NCI-H1436 (cell line): ENCODE measurements around the gene TCF3.

Experiments used
- DNase-seq: peaks from one replicate; lab custom pipeline; 2025; lab: John Stamatoyannopoulos, UW

Gene TCF3

DNA sequence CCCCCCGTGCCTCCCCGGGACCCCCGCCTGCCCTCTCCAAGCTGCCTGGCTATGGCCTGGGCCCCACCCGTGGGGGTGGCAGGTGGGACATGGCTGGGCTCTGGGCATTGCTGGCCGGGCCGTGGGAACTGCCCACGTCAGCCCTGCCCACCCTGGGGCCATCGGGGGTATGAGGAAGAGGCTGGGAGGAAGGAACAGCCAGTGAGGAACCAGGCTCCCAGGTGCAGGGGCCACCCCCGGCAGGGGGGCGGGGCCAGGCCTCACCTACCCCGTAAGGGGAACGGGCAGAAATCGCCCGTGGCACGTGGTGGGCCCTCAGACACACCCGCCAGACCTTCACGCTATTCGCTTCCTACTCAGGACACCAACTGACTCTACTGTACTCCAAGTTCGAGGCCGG, 22.4 kb downstream of the TCF3 start:
- no peak for DNase-seq

DNA sequence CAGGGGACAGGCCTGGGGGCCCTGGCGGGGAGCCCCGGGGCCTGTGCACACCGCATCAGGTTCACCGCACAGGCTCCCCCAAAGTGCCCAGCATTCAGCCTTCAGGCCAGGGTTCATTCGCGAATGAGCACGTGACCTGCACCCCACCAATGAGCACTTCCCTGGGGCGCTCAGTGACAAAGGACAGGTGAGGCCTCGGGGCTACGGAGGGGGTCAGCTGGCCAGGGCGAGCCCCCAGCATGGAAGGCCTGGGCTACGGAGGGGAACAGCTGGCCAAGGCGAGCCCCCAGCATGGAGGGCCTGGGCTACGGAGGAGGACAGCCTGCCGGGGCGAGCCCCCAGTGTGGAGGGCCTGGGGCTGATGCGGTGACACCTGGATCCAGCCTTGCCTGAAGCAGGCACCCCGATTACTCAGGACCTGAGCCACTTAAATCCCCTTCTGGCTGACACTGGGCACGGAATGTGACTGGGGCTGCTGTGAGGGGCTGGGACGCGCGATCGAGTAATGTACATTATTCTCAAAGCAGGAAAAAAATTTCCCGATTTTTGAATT, 23.1 kb downstream of the TCF3 start:
- no peak for DNase-seq

DNA sequence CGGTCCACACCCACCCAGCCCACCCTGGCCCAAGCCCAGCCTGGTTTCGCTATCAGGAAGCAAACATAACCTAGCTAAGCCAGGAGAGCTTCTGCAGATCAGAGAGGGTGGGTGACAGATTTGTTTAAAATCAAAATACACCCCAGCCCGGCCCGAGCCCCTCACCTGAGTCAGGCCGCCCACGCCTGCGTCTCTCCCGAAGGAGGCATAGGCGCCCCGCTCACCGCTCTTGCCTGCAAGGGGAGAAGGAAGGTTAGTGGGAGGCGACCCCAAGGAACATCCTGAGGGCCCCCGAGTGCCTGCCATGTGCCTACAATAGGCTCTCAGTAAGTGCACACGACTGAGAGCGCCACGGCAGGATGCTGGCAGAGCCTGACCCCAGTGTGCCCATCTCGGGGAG, 25.2 kb downstream of the TCF3 start:
- DNase-seq, result no peak

DNA sequence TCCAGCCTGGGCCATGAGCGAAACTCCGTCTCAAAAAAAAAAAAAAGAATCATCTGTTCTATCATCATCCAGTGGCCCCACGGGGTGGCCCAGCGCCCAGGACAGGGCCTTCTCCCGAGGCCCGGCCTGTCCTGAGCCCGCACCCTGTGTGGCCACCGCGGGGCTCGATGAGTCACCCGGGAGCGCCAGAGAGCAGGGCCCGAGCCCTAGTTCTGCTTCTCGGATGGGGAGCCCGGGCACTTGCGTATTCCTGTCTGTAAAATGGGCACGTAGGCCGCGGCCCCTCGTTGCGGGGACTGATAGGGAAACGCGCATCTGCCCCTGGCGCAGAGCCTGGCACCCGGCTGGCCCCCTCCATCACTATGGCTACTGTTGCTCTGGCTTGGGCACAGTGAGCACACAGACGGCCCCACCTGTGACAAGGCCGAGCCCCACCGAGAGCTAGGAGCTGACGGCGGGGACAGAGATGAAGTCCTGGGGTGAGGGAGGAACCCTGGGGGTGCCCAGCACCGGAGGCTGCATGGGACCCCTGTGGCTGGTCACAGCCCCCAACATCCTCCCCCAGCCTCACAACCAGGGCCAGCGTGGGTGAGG, 25.9 kb downstream of the TCF3 start:
- DNase-seq, result no peak

DNA sequence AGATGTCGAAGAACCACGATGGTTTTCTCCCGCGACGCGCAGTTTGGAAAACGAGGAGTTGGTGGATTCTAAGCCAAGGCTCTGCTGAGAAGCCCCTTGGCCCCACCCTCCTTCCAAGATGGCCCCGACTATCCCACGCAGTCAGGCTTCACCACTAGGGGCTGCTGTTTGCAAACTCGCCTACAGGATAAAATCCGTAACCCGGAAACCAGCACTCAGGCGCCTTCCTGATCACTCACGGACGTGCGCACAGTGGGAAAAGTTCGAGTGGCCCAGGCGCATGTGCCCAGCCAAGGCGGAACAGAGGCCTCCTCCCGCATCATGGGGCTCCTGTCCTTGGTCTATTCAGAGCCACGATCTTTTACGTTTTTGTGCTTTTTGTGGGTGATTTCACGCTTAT, 28.0 kb downstream of the TCF3 start:
- DNase-seq, result peak; percentile 24

DNA sequence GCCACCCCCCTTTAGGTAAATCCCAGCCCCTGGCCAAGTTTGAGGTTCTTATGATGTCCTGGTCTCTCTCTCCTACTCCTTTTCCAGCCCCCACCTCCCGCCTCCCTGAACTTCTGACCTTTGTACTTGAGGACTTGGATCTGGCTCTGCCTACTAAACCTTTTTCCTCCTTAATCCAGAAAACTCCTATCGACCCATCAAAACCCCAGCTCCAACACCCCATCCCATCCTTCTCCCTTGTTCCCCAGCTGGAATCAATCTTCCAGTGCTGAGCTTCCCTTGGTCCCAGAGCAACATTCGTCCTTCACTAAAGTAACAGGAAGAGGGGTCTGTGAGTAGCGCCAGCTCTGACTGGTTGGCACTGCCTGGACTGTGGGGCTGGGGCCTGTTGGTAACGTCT, 29.9 kb downstream of the TCF3 start:
- no peak for DNase-seq

DNA sequence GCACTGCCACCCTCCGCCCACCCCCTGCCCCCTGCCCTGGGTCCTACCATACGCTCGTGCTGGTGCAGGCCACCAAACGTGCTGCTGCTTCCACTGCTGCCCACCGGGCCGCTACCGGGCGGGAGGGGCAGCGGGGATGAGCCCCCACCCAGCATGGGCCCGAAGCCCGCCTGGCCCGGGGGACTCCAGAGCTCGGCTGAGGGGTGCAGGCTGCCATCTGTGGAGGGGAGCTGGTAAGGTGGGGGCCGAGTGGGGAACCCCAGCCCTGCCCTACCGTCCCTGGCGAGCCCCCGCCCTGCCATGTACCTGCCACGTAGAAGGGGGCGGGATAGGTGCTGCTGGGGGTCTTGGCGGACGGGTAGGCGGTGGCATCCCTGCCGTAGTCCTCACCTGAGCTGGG, 30.4 kb downstream of the TCF3 start:
- no peak for DNase-seq

DNA sequence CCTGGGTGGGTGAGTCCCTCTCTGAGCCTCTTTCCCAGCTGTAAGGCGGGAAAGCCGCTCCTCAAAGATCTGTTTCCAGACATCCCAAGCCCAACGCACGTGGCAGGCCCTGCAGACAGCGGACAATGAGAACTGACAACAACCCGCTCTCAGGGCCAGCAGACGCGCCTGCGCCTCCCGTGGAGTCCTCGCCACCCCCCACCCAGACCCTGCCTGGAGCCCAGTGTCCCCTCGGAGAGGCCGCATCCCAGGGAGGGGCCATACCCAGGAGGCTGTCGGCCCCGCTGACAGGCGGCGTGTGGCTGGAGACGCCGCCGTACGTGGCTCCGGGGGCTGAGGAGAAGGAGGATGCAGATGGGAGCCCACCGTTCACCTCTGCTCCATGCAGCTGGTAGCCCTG, 30.8 kb downstream of the TCF3 start:
- DNase-seq, result no peak

DNA sequence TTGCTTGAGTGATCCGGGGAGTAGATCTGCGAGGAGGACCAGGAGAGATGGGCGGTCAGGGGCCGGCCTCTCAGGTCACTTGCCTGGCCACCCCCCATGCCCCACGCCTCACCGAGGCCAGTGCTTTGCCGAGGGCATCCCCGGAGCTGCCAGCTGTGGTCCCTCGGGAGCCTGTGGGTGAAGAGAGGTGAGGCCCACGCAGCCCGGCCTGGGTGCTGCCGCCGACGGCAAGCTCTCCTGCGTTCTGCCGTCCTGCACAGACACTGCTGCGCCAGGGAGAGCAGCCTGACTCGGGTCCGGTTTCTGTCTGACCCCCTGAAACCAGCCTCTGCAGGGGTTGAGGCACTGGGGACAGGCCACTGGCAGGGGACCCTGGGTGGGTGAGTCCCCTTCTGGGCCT, 31.4 kb downstream of the TCF3 start:
- DNase-seq, result no peak

DNA sequence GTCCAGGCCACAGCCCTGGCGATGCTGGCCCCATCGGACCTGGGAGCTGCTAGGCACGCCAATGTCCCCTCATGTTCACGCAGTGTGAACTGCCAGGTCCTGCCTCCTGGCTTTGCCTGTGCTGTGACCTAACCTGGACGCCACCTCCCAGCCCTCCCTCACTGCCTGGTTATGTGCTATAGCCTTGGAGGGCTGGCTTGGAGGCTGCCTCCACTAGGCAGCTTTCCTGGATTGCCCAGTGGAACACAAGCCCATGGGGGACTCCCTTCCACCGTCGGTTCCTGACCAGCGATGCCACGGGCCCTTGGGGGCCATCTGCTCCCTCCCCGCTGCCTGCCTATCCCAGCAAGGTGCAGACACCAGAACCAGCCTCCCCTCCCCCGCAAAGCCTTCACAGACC, 31.9 kb downstream of the TCF3 start:
- DNase-seq, result no peak

DNA sequence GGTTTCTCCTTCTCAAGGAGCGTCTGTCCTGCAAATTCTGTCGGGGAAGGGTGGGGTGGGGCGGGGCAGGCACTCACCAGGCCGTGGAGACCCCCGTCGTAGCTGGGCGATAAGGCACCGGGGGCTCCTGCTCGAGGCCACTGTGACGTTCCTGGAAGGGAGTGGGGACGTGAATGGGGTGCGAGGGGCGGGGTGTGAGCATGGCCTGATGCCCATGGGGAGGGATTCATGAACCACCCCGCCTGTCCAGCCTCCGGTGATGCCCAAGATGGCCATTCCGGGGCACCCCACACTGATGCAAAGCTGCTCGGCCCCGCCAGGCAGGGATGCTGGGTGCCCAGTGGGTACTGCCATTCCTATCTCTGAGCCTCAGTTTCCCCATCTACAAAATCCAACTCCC, 32.7 kb downstream of the TCF3 start:
- DNase-seq, result no peak

DNA sequence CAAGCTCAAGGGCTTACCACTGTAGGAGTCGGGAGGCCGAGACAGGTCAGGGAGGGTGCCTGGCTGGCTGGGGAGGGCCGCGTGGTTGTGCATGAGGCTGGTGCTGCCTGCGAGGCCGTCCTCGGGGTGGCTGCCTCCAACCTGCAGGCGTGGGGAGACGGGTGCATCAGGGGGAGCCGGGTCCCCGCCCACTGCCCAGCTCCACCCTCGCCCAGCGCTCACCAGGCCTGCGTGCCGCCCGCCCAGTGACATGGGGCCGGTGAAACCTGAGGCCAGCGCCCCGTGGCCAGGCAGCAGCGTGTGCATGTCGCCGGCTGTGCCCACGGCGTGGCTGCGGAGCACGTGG, 33.3 kb downstream of the TCF3 start:
- DNase-seq, result no peak

DNA sequence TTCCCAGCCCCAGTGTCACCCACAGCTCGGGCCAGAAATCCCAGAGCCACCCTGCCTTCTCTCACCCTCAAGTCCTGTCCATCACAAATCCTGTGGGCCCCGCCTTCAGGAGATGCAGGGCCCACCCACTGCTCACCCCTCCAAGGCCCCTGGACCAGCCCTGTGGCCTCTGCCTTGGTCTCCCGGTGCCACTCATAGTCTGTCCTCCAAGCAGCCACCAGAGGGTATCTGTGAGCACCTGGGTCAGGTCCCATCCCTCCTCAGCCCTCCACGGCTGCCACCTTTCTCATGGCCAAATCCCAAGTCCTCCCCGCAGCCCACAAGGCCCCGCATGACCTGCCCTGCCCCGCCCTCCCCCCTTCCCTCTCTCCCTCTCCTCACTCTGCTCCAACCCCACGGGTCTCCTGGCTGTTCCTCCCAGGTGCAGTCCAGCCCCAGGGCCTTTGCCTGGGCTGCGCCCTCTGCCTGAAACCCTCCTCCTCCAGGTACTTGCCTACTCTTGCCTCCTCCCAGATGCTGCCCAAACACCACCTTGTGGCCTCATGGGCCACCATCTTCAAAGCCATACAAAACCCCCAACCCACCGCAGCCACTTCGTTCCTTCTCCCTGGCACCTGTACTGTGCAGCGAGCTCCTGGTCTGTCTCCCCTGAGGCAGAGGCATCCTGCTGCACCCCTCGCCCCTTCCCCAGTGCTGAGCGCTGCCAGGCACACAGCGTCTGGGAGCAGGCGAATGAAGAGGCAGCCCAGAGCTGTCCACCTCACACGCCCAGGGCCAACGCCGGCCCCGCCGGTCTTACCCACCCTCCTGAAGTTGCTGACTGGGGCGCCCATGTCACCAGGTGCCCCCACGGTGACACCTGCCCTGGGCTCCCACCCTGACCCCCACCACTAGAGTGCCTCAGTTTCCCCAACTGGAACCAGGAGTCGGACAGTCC, 34.0 kb downstream of the TCF3 start:
- DNase-seq, result no peak

DNA sequence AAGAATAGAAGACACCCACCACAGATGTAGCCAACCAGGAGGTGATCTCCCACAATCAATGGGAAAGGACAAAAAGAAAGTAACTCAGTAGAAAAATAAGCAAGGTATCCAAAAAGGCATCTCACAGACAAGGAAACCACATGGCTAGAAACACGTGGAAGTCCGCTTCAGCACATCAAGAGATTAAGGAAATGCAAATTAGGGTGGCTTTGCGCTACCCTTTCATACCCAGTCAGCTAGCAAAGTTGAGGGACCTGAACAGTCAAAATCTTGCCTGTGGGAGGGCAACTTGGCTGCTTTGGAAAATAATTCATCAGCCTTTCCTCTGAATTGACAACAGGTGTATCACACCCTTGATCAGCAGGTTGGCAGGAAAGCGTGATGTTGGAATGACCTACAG, 35.5 kb downstream of the TCF3 start:
- DNase-seq, result no peak

DNA sequence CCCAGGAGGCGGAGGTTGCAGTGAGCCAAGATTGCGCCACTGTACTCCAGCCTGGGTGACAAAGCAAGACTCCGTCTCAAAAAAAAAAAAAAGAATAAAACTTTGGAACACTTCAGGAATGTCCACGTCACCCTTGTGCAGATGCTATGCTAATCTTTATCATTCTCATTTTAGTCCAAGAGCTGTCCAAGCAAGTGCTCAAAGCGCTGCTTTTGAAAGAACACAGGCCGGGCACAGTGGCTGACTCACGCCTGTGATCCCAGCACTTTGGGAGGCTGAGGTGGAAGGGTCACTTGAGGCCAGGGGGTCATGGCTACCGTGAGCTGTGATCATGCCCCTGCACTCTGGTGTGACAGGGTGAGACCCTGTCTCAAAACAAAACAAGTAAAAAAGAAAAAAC, 36.0 kb downstream of the TCF3 start:
- DNase-seq, result no peak

DNA sequence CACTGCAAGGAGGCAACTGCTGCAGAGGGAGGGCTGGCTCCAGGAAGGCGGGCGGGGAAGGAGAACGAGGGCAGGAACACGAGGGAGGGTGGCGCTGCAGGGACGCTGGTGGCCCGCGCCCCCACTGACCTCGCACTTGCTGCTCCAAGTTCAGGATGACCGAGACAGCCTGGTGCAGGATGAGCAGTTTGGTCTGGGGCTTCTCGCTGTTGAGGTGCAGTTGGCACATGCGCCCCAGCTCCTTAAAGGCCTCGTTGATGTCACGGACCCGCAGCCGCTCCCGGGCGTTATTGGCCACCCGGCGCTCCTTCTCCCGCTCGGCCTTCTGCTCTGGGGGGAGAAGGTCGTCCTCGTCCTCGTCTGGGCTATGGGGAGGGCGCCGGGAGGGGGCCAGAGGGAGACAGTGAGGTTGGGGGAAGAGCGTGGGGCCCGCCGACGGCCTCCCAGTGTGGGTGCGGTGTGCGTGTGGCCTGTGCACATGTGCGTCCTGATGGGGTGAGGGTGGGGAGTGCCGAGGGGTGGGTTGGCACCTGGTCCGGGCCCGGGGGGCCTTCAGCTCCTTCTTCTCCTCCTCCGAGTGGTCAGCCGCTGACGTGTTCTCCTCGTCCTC, 37.2 kb downstream of the TCF3 start:
- no peak for DNase-seq

DNA sequence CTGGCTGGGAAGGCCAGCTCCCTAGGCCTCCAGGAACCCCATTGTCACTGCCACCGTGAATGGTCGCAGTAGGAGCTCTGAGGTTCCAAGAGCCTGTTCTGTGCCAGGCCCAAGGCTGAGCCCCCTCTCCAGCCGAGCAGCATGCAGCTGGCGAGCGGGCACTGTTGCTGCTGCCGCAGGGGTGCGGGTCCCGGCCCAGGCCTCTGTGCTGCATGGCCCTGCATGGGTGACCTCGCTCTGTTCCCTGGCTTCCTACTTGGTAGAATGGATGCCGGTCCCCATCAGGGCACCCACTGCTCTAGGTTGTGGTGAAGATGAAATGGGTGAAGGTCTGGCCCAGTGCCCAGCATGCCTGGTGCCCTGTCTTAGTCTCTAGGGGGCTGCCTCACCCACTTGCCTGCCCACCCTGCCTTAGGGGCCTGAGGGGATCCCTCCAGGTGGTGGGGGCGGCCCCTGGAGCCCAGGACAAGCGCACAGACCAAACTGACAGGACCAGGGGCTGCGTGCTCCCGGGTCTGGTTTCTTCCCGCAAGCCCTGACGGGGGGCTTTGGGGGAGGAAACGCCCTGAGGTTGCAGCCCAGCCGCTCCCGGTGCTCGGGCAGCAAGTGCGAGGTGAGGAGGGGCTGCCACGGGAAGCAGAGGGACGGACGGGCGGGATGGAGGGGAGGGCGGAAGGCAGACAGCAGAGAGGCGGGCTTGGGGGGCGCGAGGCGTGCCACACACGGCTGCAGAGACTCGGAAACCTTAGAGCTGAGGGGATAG, 38.4 kb downstream of the TCF3 start:
- no peak for DNase-seq

DNA sequence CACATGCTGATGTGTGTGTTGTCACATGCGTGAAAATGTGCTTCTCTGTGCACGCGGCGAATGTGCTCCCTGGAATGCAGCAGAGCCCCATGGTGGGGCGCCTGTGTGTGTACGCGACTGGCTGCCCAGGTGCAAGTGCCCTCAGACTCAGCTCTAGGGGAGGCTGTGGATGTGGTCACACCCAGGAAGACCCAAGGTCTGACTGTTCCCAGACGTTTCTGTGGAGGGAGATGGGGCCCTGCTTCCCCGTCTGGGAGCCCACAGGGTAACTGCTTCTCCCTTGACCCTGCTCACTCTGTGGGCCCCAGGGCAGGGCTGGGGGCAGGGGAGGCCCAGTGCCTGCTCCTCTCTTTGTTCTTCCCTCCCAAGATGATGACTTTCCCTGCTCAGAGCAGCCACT, 39.3 kb downstream of the TCF3 start:
- no peak for DNase-seq

DNA sequence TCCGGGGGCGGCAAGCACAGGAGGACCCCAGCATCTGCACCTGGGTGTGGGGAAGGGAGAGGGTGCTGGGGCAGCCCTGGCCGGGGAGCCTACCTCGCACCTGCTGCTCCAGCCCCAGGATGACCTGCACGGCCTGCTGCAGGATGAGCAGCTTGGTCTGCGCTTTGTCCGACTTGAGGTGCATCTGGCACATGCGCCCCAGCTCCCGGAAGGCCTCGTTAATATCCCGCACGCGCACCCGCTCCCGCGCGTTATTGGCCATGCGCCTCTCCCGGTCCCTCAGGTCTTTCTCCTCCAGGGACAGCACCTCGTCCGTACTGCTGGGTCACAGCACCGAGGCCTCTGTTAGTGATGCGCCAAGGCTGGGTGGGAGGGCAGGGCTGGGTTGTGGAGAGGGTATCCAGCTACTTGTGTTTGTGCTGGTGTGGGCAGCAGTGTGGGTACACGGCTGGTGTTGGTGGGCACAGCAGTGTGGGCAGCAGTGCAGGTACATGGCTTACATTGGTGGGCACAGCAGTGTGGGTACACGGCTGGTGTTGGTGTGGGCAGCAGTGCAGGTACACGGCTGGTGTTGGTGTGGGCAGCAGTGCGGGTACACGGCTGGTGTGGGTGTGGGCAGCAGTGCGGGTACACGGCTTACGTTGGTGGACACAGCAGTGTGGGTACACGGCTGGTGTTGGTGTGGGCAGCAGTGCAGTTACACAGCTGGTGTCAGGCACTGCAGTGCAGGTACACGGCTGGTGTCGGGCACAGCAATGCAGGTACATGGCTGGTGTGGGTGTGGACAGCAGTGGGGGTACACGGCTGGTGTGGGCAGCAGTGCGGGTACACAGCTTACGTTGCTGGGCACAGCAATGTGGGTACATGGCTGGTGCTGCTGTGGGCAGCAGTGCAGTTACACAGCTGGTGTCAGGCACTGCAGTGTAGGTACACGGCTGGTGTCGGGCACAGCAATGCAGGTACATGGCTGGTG, 40.0 kb downstream of the TCF3 start:
- no peak for DNase-seq

DNA sequence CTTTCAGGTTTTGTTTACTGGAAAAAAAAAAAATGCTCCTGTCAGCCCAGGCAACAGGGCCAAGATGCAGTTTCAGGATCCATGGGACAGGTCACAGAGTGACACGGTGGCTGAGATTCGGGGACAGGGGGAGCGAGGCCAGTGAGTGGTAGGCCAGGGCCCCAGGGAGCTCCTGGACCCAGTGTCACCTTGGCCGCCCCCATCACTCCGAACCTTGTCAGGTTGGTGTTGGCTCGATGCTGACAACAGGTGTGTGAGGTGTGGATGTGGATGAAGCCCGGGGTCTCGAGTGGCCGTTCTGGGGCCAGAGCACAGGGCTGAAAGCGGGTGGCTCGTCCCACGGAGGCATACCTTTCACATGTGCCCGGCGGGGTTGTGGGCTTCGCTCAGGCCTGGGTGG, 41.1 kb downstream of the TCF3 start:
- no peak for DNase-seq

DNA sequence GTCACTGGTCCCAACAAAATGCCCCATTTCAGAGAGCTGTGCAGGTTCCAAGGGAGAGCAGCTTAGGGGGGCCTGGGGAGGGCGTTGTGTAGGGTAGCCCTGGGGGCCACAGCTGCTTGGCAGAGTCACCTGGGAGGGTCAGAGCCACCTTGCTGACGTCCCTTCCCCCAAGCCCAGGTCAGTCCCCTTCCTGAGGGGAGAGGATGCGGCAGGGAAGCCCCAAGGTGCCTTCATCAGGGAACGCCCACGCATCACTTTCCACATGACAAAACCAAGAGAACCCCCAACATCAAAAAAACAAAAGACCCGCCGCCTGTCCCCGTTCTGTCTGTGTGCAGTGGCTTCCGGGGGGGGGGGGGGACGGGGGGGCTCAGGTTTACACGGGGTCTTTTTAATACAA, 41.8 kb downstream of the TCF3 start:
- DNase-seq, result no peak
